HG03196 (cell line): Measurements from ENCODE around the gene SYT14.
"Not testable (repeated sequence)": the region's sequence is repeated elsewhere in the genome, so short reads cannot be mapped to it uniquely, and the experiment has no call there.

Experiments used
- ATAC-seq: cut with Tn5 transposase; IDR thresholded peaks from one replicate; pipeline ENCODE4 v1.9.1; 2021; ENCODE audit not compliant: unreplicated experiment

The SYT14 gene

DNA sequence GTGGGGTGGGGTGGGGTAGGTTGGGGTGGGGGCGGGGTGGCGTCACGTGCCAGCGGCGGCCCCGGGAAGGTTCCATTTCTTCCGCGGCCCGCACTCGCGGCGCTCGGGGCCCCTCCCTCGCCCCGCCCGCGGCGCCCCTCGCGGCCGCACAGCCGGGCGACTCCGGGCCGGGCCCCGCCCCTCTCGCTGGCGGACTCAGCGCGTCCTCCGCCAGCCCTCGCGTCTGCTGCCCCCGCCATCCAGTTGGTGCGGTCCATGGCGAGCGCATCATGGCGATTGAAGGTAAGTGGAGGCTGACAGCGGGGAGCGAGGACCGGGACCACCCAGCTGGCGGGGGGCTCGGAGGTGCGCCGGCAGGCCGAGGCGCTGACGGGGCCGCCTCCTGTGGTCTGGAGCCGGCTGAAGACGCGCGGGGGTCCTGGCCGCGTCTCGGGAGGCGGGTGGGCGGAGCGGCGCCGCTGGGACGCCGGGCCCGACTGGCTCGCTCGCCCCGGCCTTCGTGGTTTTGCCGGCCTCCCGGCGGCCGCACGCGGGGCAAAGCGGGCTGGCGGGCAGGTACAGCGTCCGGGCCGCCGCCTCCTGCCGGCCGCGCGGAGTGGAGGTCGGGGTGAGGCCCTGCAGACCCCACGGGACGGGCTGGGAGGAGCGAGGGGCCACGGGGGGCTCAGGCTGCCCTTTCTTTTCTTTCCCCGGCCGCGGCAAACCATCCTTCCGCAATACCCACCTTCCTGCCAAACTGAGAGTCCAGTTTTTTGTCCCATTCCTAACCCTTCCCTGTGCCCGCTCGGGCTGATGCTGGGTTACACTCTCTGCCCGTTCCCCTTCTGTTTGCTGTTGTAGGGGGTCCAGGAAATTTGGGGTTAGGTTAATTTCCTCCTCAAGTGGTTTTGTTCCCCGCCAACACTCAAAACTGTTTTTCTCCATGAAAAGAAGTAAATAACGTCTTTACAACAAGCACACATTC, at the start of gene SYT14:
Gene SYT14 (plus strand): TSS at position 222 of the 964 bp plus-strand sequence. CDS start 48 bp downstream, at position 270.
- ATAC-seq = no peak

DNA sequence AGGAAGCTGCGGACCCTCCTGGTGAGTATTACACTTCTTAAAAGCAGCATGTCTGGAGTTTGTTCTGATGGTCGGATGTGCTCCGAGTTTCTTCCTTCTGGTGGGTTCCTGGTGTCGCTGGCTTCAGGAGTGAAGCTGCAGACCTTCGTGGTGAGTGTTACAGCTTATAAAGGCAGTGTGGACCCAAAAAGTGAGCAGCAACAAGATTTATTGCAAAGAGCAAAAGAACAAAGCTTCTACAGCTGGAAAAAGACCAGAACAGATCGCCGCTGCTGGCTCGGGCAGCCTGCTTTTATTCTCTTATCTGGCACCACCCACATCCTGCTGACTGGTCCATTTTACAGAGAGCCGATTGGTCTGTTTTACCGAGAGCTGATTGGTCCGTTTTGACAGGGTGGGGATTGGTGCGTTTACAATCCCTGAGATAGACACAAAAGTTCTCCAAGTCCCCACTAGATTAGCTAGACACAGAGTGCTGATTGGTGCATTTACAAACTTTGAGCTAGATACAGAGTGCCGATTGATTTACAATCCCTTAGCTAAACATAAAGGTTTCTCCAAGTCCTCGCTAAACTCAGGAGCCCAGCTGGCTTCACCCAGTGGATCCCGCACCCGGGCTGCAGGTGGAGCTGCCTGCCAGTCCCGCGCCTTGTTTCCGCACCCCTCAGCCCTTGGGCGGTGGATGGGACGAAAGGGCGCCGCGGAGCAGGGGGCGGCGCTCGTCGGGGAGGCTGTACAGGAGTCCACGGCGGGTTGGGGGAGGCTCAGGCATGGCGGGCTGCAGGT, 49.5 kb upstream of the SYT14 start:
- not testable (repeated sequence) for ATAC-seq

DNA sequence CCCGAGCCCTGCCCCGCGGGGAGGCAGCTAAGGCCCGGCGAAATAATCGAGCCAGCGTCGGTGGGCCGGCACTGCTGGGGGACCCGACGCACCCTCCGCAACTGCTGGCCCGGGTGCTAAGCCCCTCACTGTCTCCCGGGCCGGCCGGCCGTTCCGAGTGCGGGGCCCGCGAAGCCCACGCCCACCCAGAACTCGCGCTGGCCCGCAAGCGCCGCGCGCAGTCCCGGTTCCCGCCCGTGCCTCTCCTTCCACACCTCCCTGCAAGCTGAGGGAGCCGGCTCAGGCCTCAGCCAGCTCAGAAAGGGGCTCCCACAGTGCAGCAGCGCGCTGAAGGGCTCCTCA, 49.0 kb upstream of the SYT14 start:
- no peak for ATAC-seq

DNA sequence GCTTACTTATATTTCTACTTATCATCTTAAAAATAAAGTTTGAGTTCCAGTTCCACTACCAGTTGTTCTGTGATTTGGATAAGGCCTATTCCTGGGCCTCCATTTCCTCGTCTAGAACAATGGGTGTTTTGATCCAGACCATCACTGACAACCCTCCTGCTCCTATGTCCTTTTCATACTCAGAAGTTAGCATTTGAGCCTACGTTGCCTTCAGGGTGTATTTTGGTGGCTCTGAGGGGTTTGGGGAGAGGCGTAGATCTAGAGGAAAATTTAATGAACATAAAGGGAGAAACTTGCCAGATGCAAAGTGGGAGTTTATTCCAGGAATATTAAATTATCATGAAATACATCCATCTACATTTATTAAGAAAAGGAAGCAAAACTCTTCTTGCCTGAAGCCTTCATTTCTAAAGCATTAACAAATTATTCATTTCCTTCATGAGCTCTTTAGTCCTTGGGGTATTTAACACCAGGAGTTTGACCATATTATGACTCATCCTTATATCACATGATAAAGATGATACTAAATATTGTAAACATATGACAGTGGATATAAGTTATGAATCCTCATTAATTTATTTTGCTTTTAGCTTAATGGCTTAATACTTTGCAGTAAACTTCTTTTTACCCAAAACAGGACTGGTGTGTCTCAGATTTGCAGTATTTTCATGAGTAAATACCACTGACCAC, 47.2 kb upstream of the SYT14 start:
- ATAC-seq = no peak

DNA sequence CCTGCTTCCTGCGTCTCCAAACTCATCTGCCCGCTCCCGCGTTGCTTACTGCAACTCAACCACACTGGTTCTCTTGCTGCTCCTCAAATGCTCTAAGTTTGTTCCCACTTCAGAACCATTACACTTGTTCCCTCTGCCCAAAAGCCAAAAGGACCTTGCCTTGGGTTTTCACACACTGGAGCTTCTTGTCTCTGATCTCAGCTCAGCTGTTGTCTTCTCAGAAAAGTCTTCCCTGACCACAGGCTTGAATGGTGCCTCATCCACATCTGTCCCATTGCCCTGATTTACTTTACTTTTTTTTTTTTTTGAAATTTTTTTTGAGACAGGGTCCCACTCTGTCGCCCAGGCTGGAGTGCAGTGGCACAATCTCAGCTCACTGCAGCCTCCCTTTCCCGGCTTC, 44.3 kb upstream of the SYT14 start:
- no peak for ATAC-seq

DNA sequence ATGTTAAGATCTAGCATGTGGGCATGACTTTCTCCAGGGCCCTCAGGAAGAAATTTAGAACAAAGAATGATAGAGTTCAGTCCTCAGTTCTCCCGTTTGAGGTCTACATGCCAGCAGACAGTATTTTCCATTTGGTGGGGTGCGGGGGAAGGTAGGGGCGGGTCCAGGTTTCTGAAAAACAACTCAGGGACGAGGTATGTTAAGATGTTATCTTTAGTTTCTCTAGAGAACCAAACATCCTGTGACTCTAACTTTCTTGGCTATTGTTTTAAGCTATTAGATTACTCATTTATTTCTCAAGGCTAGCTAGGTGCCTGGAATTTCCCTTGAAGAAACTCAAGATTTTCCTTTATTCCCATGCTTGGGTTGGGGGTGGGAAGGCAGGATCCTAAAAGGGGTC, 42.3 kb upstream of the SYT14 start:
- no peak for ATAC-seq

DNA sequence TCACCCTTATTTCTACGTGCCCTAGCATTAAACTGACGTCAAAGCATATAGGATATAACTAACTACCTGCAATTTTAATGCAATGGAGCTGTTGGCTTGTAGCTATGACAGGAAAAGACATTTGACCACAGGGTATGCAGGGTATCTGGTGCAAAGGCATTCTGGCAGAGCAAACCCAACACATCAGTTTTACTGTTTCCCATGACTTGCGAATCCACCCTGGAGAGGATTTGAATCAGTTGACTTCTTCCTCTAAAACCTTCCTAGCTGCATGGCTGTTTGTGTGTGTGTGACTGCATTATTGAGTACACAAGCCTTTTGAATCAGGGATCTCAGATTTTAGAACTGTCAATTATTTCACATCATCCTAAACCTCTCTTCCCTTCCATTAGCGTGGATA, 41.7 kb upstream of the SYT14 start:
- ATAC-seq = no peak

DNA sequence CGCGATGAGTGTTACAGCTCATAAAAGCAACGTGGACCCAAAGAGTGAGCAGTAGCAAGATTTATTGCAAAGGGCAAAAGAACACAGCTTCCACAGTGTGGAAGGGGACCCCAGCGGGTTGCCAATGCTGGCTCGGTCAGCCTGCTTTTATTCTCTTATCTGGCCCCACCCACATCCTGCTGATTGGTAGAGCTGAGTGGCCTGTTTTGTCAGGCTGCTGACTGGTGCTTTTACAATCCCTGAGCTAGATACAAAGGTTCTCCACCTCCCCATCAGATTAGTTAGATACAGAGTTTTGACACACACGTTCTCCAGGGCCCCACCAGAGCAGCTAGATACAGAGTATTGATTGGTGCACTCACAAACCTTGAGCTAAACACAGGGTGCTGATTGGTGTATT, 39.7 kb upstream of the SYT14 start:
- ATAC-seq = not testable (repeated sequence)

DNA sequence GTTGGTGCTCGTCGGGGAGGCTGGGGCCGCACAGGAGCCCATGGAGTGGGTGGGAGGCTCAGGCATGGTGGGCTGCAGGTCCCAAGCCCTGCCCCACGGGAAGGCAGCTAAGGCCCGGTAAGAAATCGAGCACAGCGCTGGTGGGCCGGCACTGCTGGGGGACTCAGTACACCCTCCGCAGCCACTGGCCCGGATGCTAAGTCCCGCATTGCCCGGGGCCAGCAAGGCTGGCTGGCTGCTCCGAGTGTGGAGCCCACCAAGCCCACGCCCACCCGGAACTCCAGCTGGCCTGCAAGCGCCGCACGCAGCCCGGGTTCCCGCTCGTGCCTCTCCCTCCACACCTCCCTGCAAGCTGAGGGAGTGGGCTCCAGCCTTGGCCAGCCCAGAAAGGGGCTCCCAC, 39.2 kb upstream of the SYT14 start:
- not testable (repeated sequence) for ATAC-seq

DNA sequence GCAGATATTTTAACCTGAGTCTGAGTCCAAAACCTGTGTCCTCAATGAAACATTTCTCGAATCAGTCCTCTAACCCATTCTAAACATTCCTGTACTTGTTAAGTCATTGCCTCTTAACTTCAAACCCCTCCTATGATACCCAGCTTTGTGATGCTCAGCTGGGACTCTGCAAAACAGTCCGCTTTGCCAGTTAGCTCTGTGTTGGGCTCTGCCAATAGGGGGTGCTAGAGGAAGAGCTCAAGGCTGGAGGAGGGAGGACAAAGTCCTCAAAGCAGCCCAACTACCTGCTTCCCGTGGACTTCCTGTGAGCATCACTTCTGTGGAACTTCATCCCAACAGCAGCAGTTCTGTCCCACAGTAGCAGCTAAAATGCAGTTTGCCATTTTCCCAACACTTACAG, 38.1 kb upstream of the SYT14 start:
- no peak for ATAC-seq

DNA sequence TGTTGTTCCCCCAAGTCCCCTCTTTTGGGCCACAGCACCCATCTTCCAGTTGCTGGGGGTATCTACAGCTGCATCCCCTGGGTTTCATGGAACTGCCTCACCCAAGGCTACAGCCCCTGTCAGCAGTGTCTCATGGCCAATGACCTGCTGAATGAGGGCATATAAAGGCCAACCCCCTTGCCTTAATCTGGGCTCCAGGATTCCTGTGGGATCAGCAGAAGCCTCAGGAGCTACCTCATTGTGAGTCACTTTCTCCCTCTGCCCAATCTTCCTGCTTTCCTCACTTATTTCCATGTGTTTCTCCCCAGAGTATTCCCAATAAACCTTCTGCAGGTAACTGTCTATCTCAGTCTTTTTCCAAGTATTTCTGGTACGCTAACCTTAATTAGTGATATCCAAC, 37.3 kb upstream of the SYT14 start:
- no peak for ATAC-seq

DNA sequence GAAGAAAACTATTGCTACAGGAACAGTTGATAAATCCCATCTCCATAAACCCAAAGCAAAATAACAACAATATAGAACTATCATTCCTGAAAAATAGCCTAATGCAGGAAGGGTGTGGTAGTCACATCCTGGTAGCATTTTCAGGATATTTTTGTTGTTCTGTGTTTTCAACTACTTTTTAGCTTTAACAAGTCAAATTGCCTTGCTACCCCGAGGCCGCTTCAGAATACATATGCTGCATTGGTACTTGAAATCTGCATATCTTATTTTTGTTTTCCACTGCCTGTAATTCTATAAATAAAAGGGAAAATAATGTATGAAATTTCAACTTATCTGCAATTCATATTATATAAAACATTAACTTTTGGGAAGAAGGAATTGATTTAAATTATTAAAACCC, 36.8 kb upstream of the SYT14 start:
- ATAC-seq = no peak

DNA sequence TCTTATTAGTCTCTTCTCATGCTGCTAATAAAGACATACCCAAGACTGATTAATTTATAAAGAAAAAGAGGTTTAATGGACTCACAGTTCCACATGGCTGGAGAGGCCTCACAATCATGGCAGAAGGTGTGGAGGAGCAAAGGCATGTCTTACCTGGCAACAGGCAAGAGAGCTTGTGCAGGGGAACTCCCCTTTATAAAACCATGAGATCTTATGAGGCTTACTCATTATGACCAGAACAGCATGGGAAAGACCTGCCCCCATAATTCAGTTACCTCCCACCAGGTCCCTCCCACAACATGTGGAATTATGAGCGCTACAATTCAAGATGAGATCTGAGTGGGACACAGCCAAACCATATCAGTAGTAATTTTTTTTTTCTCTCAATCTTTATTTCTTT, 33.2 kb upstream of the SYT14 start:
- ATAC-seq = not testable (repeated sequence)

DNA sequence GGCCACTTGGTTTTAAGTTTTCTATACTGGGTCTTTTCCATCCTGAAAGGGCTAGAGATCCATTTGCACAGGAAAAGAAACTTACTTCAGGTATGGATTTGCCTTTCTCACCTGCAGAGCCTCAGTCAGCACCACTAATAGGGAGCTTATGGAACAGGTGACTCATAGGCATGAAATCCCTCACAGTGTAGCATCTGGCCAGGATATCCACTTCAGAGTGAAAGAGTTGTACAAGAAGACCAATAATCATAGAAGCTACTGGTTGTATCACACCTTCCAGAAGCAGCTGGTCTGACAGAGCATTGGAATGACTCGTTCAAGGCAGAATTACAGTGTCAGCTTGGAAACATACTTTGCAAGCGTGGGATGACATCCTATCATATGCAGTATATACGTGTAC, 26.3 kb upstream of the SYT14 start:
- no peak for ATAC-seq

DNA sequence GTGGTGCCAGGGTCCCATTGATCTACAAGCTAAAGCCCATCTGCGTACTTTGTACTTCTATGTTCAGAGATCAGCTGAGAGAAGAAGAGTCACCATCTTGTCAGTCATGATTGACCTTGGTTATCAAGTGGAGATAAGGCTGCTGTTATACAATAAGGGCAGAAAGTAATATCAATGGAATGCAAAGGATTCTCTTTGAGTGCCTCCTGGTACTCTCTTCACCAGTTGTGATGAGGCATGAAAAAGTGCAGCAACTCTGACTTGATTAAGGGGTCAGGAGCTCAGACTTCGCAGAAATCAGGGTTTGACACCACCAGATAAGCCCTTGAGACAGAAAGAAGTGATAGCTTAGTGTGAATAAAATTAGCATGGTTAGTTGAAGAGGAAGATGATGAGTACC, 25.7 kb upstream of the SYT14 start:
- ATAC-seq = no peak

DNA sequence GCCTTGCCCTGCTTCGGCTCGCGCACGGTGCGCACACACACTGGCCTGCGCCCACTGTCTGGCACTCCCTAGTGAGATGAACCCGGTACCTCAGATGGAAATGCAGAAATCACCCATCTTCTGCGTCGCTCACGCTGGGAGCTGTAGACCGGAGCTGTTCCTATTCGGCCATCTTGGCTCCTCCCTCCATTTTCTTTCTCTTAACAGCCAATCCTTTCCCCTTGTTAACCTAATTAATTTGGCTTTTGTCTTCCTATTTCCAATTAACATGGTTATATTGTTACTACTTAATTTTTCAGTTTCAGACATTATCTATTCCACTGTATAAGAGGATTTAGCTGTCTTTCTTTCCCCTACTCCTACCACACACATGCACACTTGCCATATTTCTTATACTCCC, 18.4 kb upstream of the SYT14 start:
- not testable (repeated sequence) for ATAC-seq

DNA sequence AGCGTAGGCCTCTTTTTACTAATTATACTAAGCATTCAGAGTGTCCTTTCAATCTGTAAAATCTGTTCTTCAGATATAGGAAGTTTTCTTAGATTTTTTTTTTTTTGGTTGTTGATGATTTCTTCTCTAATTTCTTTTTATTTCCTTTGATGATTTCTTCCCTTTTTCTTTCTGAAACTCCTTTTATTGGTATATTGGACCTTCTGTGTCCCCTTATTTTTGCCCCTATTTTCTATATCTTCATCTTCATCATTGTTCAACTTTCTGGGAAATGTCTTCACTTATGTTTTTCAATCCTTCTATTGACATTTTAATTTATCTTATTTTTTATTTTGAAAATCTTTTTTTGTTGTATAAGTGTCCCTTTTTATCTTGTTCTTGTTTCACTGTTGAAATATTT, 17.2 kb upstream of the SYT14 start:
- no peak for ATAC-seq

DNA sequence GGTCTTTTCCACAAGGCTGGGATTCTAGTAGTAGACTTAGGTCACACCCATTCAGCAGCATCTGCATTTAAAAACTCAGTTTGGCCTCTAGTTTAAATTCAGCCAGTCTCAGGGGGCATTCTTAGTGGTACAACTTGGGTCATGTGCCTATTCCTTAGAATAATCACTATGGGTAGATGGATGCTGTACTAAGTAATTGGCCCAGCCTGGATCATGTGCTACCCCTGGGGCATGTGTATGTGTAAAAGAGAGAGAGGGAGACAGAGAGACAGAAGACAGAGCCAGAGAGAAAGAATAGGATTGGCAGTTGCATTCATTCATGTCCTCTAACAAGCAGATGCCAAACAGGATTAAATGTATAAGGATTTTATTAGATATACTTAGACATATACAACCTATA, 13.6 kb upstream of the SYT14 start:
- no peak for ATAC-seq

DNA sequence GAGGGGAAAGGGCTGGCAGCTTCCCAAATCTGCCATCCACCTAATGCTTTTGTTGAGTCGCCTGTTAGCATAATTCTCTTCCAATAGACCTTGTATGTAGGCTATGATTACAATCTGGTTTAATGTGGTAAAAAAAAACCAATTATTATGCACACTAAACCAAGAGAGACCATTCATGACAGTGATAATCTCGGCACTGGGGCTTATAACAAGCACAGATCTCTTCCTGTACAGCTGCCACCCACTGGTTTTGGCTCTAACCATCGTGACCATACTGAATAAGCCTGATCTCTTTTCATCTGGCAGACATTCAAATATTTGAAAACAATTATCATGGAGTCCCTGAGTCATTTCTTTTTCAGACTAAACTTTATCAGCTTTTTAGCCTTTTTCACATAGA, 12.0 kb upstream of the SYT14 start:
- ATAC-seq = no peak

DNA sequence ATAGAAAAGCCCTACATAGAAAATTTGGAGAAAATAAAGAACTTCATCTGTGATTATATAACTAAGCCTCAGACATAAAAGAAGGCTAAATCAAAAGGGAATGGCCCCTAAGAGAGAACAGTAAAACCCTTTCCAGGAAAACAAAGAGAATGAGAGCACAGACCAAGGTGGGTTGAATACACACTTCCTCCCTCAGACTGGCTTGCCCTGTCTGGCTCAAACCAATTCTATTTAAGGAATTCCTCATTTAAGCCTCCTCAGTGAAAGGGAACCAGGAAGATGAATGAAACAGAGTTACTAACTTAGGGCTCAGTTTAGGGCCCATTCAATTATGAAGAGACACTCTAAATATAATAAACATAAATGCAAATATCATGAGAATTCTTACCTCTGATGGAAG, 10.6 kb upstream of the SYT14 start:
- ATAC-seq = no peak

DNA sequence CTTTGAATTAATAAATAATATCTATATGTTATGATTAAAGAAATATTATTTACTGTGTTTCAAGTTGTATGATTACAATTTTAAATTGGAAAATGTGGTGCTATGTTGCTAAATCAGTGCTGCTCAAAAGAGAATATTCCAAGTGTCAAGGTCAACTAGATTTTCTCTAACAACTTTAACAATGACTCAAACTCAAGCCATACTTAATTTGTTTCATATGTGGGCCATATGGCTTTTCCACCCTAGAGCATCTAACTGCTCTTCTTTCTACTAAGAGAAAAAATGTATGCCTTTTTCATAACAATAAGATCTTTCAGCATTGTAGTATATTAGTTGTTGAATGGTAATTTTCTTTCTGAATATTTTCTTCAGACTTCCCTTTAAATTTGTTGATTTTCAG, 8.3 kb upstream of the SYT14 start:
- no peak for ATAC-seq

DNA sequence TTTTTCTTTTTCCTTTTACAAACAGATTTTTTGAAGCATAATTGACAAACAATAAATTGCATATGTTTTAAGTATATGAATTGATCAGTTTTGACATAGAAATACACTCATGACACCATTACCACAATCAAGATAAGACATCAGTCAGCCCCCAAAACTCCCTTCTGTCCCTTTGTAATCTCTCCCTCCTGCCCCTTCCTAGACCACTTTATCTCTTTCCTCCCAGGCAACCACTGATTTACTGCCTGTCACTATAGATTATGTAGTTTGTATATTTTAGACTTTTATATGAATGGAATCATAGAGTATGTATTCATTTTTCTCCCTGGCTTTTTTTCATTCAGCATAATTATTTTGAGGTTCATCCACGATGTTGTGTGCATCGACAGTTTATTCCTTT, 6.9 kb upstream of the SYT14 start:
- ATAC-seq = no peak
